NAMALWA (cell line): ENCODE data around the gene GHDC.

ENCODE experiments used
- DNase-seq: peaks from one replicate; pipeline ENCODE4 v3.0.0-alpha.2; 2015; ENCODE audit warnings: low spot score

Gene GHDC

GRCh38 chr17:42182927-42183734 is 11.2 kb downstream of the GHDC start:
- no peak for DNase-seq

- no peak for DNase-seq
Observed at GRCh38 chr17:42181851-42182207, 12.5 kb downstream of the GHDC start.

- DNase-seq: peak; percentile 92
Observed at GRCh38 chr17:42180922-42181850, 13.1 kb downstream of the GHDC start, which contains the start of gene KCNH4. Gene KCNH4 (minus strand): TSS chr17:42181142. CDS start chr17:42180945, 197 bp downstream.

GRCh38 chr17:42180411-42180921 is 13.8 kb downstream of the GHDC start:
- DNase-seq: no peak

- peak; percentile 53 for DNase-seq
Observed at GRCh38 chr17:42179911-42180410, 14.3 kb downstream of the GHDC start.

GRCh38 chr17:42179335-42179734 is 15.0 kb downstream of the GHDC start:
- peak; percentile 42 for DNase-seq

GRCh38 chr17:42178817-42179216 is 15.5 kb downstream of the GHDC start:
- DNase-seq: peak; percentile 76

GRCh38 chr17:42177684-42178083 is 16.6 kb downstream of the GHDC start:
- no peak for DNase-seq

- DNase-seq: no peak
Observed at GRCh38 chr17:42174126-42174783, 20.0 kb downstream of the GHDC start.

- no peak for DNase-seq
Observed at GRCh38 chr17:42171831-42172230, 22.5 kb downstream of the GHDC start.

- DNase-seq: no peak
Observed at GRCh38 chr17:42169351-42169750, 24.9 kb downstream of the GHDC start.

GRCh38 chr17:42167807-42168206 is 26.5 kb downstream of the GHDC start:
- no peak for DNase-seq

GRCh38 chr17:42166196-42166763 is 28.0 kb downstream of the GHDC start:
- no peak for DNase-seq

GRCh38 chr17:42165751-42166150 is 28.5 kb downstream of the GHDC start:
- no peak for DNase-seq

- DNase-seq: no peak
Observed at GRCh38 chr17:42163696-42164407, 30.4 kb downstream of the GHDC start.

- peak; percentile 56 for DNase-seq
Observed at GRCh38 chr17:42163113-42163512, 31.2 kb downstream of the GHDC start.

GRCh38 chr17:42160531-42160910 is 33.8 kb downstream of the GHDC start:
- no peak for DNase-seq

GRCh38 chr17:42159796-42160530 is 34.3 kb downstream of the GHDC start:
- DNase-seq: no peak

- no peak for DNase-seq
Observed at GRCh38 chr17:42155614-42156045, 38.7 kb downstream of the GHDC start.
